Subcutaneous abdominal adipose tissue (tissue), 5 donors: ENCODE data around the gene SPRN.
"Not testable (repeated sequence)": the region's sequence is repeated elsewhere in the genome, so short reads cannot be mapped to it uniquely, and the experiment has no call there.

Source experiments
- H3K27ac ChIP-seq: one replicate; pipeline ENCODE4 v1.7.0; 2013; ENCODE audit warnings: low read depth, mild to moderate bottlenecking, inconsistent platforms, low read length, moderate library complexity
- H3K27me3 ChIP-seq, 5 donors: one replicate each; pipeline ENCODE4 v1.7.0; 2013; ENCODE audit warnings: low read length in 5 of 5, inconsistent platforms in 1 of 5; ENCODE audit not compliant: control insufficient read depth in 5 of 5, insufficient read depth in 4 of 5
- H3K36me3 ChIP-seq, 5 donors: one replicate each; pipeline ENCODE4 v1.7.0; 2013; ENCODE audit warnings: low read length in 5 of 5; ENCODE audit not compliant: control insufficient read depth in 5 of 5, insufficient read depth in 5 of 5
- H3K4me1 ChIP-seq, 5 donors: one replicate each; pipeline ENCODE4 v1.7.0; 2013; ENCODE audit warnings: low read length in 5 of 5, mild to moderate bottlenecking in 3 of 5, moderate library complexity in 1 of 5; ENCODE audit not compliant: control insufficient read depth in 5 of 5, insufficient read depth in 5 of 5
- H3K4me3 ChIP-seq, 5 donors: one replicate each; pipeline ENCODE4 v1.7.0; 2013; ENCODE audit warnings: low read length in 5 of 5, low read depth in 1 of 5
- H3K9ac ChIP-seq, 5 donors: one replicate each; pipeline ENCODE4 v1.7.0; 2013; ENCODE audit warnings: low read length in 5 of 5, mild to moderate bottlenecking in 4 of 5, moderate library complexity in 3 of 5
- H3K9me3 ChIP-seq, 5 donors: one replicate each; pipeline ENCODE4 v1.7.0; 2013; ENCODE audit warnings: low read length in 5 of 5; ENCODE audit not compliant: control insufficient read depth in 5 of 5
- donor health status: healthy.
- donor health status: healthy.
- donor health status: healthy.
- donor health status: healthy.
- donor health status: healthy.

Gene SPRN

DNA sequence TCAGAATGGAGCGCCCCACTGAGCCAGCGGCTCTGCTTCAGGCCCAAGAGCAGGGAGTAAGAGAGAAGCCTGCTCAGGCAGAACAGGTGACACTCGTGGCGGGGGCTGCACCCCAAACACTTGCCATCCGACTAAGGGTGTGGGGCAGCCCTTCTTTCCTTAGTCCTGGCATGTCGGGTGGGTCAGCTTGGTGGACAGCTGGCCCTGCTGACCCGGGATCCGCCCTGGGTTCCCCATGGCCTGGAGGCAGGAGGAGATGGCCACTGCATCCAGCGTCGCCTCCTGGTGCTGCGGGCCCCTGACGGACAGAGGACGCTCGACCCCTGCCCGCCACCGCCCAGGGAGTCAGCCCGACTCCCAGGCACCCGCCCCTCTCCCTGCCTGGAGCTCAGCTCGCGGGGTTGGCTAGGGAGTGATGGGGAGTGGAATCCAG lies 46.6 kb downstream of the SPRN start:
- H3K4me1 ChIP-seq, result peaks cover 0 to 41% (median 26%) of the 10 kb centered on the region in 5 donors
- H3K27me3 ChIP-seq, result no peaks in the 10 kb centered on the region
- H3K4me3 ChIP-seq, result peak overlapping the region; percentile 59 to 97 (median 91)
- H3K36me3 ChIP-seq, result peaks cover 0 to 7% (median 3%) of the 10 kb centered on the region in 5 donors
- peak overlapping the region in 4 of 5 donors; percentile 72 to 86 (median 82) for H3K9ac ChIP-seq
- no peak overlapping the region for H3K27ac ChIP-seq
- no peaks in the 10 kb centered on the region for H3K9me3 ChIP-seq

DNA sequence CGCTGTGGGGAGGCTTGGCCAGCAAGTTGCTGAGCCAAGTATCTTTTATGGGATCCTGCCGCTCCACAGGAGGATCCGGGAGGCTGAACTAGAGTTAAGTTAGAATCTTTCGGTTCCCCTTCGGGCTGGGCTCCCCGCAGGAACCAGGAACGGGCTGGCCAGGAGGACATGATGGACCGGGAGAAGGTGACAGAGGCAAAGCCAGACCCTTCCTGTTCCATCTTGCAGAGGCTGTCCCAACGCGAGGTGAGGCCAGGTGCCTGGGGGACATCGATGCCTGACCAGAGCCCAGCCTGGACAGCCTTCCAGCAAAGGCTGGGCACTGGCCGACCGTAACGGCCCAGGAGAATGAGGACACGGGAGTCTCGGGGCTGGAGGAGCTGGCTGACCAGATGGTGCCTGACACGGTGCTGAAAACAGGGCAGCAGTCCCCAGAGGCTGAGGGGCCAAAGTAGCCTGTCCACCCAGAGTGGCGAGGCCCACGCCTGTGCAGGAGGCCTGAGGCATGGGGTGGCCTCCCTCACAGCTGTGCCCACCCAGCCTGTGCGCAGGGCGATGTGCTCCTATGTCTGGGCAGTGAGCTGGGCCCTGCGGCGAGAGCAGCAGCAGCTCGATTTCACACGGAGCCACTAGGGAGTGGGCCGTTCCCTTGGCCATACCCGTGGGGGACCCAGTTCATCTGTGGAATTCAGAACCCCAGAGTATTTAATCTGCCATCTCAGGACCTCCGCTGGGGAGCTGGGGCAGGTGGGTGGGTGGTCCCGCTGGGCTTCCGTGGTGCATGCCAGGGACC lies 47.2 kb downstream of the SPRN start:
- Histone ChIP-seq H3K9me3 (no peaks in the 10 kb centered on the region), H3K27ac (no peak overlapping the region), H3K36me3 (peaks cover 0 to 6% (median 2%) of the 10 kb centered on the region in 5 donors), H3K4me3 (peak overlapping the region in 1 of 5 donors; percentile 91), H3K27me3 (no peaks in the 10 kb centered on the region), H3K9ac (no peak overlapping the region), H3K4me1 (peaks cover 0 to 44% (median 29%) of the 10 kb centered on the region in 5 donors)

DNA sequence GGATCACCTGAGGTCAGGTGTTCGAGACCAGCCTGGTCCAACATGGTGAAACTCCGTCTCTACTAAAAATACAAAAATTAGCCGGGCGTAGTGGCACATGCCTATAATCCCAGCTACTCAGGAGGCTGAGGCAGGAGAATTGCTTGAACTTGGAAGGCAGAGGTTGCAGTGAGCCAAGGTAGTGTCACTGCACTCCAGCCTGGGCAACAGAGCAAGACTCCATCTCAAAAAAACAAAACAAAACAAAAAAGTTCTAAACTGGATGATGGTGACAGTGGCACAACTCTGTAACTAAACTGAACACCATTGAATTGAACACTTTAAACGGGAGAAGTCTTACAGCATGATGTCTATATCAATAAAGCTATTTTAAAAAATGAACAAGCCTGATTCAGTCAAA lies 48.2 kb downstream of the SPRN start:
- peaks cover 0 to 52% (median 38%) of the 10 kb centered on the region in 5 donors for H3K4me1 ChIP-seq
- not testable (repeated sequence) for H3K9me3 ChIP-seq, H3K36me3 ChIP-seq, H3K27me3 ChIP-seq, H3K27ac ChIP-seq, H3K9ac ChIP-seq, H3K4me3 ChIP-seq

DNA sequence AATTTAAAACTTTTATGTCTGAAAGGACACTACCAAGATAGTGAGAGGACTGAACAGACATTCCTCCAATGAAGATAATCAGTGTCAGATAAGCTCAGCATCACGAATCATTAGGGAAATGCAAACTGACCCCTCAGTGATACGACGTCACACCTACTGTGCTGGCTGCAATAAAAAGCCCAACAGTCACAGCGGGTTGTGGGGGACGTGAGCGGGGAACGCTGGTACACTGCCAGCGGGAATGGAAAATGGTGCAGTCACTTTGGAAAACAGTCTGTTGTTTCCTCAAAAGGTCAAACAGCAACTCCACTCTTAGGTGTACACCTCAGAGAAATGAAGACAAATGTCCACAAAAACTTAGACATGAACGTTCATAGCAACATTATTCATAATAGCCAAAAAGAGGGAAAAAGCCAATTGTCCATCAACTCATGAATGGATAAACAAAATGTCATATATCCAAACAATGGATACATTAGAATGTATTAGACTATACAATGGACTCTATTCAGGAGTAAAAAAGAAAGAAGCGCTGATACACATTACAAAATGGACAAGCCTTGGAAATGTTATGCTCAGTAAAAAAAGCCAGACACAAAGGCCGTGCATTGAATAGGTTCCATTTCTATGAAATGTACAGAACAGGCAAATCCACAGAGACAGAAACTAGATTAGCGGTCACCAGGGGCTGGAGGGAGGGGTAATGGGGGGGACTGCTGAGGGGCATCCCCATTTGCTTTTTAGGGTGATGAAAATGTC lies 48.9 kb downstream of the SPRN start:
- no peaks in the 10 kb centered on the region for H3K27me3 ChIP-seq
- H3K4me3 ChIP-seq, result no peak overlapping the region
- H3K27ac ChIP-seq, result no peak overlapping the region
- H3K9me3 ChIP-seq, result no peaks in the 10 kb centered on the region
- no peak overlapping the region for H3K9ac ChIP-seq
- peaks cover 0 to 52% (median 38%) of the 10 kb centered on the region in 5 donors for H3K4me1 ChIP-seq
- H3K36me3 ChIP-seq, result peaks cover 0 to 7% (median 7%) of the 10 kb centered on the region in 5 donors

DNA sequence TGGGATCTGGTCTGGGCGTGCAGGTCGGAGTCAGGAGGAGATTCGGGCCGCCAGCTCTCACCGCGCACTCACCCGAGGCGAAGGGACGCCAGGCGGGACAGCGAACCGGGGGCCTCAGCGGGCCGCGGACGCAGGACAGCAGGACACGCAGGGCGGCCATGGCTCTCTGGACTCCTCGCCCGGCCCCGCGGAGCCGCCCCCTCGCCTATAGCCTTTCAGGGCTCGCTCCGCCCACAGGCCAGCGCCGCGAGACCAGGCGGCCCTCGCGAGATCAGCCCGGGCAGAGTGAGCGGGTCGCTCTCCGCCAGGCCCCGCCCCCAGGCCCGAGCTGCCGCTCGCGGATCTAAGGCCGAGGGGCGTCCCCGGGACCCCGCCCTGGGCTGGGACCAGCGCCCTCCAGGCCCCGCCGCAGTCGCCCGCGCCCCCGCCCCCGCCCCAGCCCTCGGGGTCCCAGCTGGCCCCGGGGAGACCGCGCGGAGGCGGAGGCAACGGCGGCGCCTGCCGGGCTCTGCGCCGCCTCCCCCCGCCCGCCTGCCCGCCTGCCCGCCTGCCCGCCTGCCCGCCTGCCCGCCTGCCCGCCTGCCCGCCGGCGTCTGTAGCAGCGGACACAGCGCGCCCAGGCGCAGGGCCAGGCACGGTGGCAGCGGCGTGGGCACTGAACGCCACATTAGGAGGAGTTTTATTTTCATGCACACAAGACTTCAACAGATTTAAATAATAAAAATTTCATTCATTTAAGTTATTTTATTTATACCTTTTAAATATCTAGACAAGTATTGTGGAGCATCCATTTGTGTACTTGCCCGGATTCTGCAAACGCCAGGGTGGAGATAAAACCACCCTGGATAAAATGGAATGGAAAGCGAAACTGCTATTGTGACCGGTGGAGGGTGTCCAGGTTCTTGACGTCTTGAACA lies 51.0 kb downstream of the SPRN start, which contains the start of gene ECHS1:
Gene ECHS1 (minus strand): TSS at position 181 of the 917 bp plus-strand sequence. CDS start 21 bp downstream, at position 160.
- Histone ChIP-seq H3K27me3 (no peaks in the 10 kb centered on the region), H3K4me1 (peaks cover 0 to 46% (median 29%) of the 10 kb centered on the region in 5 donors), H3K27ac (no peak within 1 kb of the TSS), H3K4me3 (peak within 1 kb of the TSS; percentile 53 to 78 (median 73)), H3K9me3 (no peaks in the 10 kb centered on the region), H3K36me3 (peaks cover 0 to 28% (median 28%) of the 10 kb centered on the region in 5 donors), H3K9ac (peak within 1 kb of the TSS in 4 of 5 donors; percentile 39 to 74 (median 66))

DNA sequence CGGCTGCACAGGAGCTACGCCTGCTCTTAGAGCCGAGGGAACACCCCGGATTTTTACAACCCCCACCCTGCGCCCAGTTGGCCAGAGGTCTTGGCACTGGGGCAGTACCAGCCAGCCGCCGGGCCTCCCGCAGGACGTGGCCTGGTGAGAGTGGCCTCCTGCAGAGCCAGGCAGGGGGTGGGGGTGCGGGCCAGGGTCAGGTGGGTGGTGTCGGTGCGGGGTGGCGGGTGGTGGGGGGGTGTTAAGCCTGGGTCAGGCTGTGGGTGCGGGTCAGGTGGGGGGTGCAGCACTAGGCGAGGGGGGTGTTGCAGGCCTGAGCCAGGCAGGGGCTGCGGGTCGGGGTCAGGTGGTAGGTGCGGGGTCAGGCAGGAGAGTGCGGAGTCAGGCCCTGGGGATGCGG lies 51.9 kb downstream of the SPRN start:
- Histone ChIP-seq H3K4me1 (peaks cover 0 to 37% (median 19%) of the 10 kb centered on the region in 5 donors), H3K9ac (peak overlapping the region in 1 of 5 donors; percentile 26), H3K27me3 (no peaks in the 10 kb centered on the region), H3K27ac (no peak overlapping the region), H3K4me3 (peak overlapping the region; percentile 5 to 50 (median 43)), H3K36me3 (peaks cover 0 to 34% (median 33%) of the 10 kb centered on the region in 5 donors), H3K9me3 (no peaks in the 10 kb centered on the region)
